ENCODE results near the gene COL12A1.

Gene COL12A1

GRCh38 chr6:75044846-75045245 is 161.0 kb downstream of the COL12A1 start:
- Histone ChIP-seq H4K91ac (ENCODE audit: low read length) (no peak overlapping the region), H3K9ac (ENCODE audit: low read length) (no peak overlapping the region)

GRCh38 chr6:75041381-75041780 is 164.5 kb downstream of the COL12A1 start:
- H2BK120ac ChIP-seq (ENCODE audit: low read depth, low read length) = no peak overlapping the region
- H3K23ac ChIP-seq (ENCODE audit: low read length in 2 of 2) = no peak overlapping the region
- no peak overlapping the region for H3K4me2 ChIP-seq (ENCODE audit: low read length, poor library complexity, severe bottlenecking)
- H3K79me1 ChIP-seq (replicated peaks; ENCODE audit: low read length, poor library complexity, severe bottlenecking) = no peaks in the 10 kb centered on the region
- H4K8ac ChIP-seq (ENCODE audit: low read length) = no peak overlapping the region
- 93% methylated on average over 1 of the region's 2 CpGs for WGBS
- H2BK15ac ChIP-seq (ENCODE audit: low read depth, poor library complexity, severe bottlenecking) = no peak overlapping the region
- no peak overlapping the region for H3K14ac ChIP-seq (ENCODE audit: low read length in 2 of 2)
- no peaks in the 10 kb centered on the region for H3K36me3 ChIP-seq (ENCODE audit: control insufficient read depth in 1 of 2, insufficient read depth in 2 of 2, low read depth in 1 of 2, low read length in 2 of 2)
- H3K4me1 ChIP-seq (ENCODE audit: control insufficient read depth, insufficient read depth, low read depth, low read length) = no peaks in the 10 kb centered on the region
- peaks cover 15% of the 10 kb centered on the region for H3K9me3 ChIP-seq (ENCODE audit: control insufficient read depth, low read length)
- no peak overlapping the region for H4K91ac ChIP-seq (ENCODE audit: low read length)
- H3K4ac ChIP-seq (ENCODE audit: low read depth in 1 of 2, low read length in 2 of 2) = no peak overlapping the region
- no peak overlapping the region for H3K27ac ChIP-seq (ENCODE audit: low read length, poor library complexity, severe bottlenecking)
- H3K9ac ChIP-seq (ENCODE audit: low read length) = no peak overlapping the region
- no peak overlapping the region for H2BK5ac ChIP-seq (ENCODE audit: low read depth, low read length, poor library complexity, severe bottlenecking)
- H2BK12ac ChIP-seq (ENCODE audit: low read length in 2 of 2) = no peak overlapping the region
- no peaks in the 10 kb centered on the region for H3K27me3 ChIP-seq (ENCODE audit: control insufficient read depth in 1 of 2, insufficient read depth in 1 of 2, low read length in 2 of 2)
- no peak overlapping the region for H3K4me3 ChIP-seq (ENCODE audit: insufficient read depth in 1 of 2, low read depth in 1 of 2, low read length in 2 of 2)
- H2AFZ ChIP-seq (ENCODE audit: low read depth, low read length) = no peak overlapping the region
- H2AK5ac ChIP-seq (ENCODE audit: low read length, severe bottlenecking) = no peak overlapping the region
- no peak overlapping the region for H3K18ac ChIP-seq (ENCODE audit: low read depth in 1 of 2, low read length in 2 of 2)
- no peak for DNase-seq

More at GRCh38 chr6:75044846-75045245, 161.0 kb downstream of the COL12A1 start:
- no peaks in the 10 kb centered on the region for H3K36me3 ChIP-seq (ENCODE audit: control insufficient read depth in 1 of 2, insufficient read depth in 2 of 2, low read depth in 1 of 2, low read length in 2 of 2)
- no peak overlapping the region for H2BK120ac ChIP-seq (ENCODE audit: low read depth, low read length)
- H3K79me1 ChIP-seq (replicated peaks; ENCODE audit: low read length, poor library complexity, severe bottlenecking) = no peaks in the 10 kb centered on the region
- no peaks in the 10 kb centered on the region for H3K27me3 ChIP-seq (ENCODE audit: control insufficient read depth in 1 of 2, insufficient read depth in 1 of 2, low read length in 2 of 2)
- no peak overlapping the region for H2BK12ac ChIP-seq (ENCODE audit: low read length in 2 of 2)
- no peaks in the 10 kb centered on the region for H3K4me1 ChIP-seq (ENCODE audit: control insufficient read depth, insufficient read depth, low read depth, low read length)
- H3K18ac ChIP-seq (ENCODE audit: low read depth in 1 of 2, low read length in 2 of 2) = no peak overlapping the region
- no peak overlapping the region for H3K23ac ChIP-seq (ENCODE audit: low read length in 2 of 2)
- H3K4me2 ChIP-seq (ENCODE audit: low read length, poor library complexity, severe bottlenecking) = no peak overlapping the region
- no peak overlapping the region for H4K8ac ChIP-seq (ENCODE audit: low read length)
- no peak overlapping the region for H2AK5ac ChIP-seq (ENCODE audit: low read length, severe bottlenecking)
- H3K4ac ChIP-seq (ENCODE audit: low read depth in 1 of 2, low read length in 2 of 2) = no peak overlapping the region
- H3K9me3 ChIP-seq (ENCODE audit: control insufficient read depth, low read length) = peaks cover 15% of the 10 kb centered on the region
- no peak for DNase-seq
- no peak overlapping the region for H2AFZ ChIP-seq (ENCODE audit: low read depth, low read length)
- no peak overlapping the region for H2BK15ac ChIP-seq (ENCODE audit: low read depth, poor library complexity, severe bottlenecking)
- no peak overlapping the region for H3K27ac ChIP-seq (ENCODE audit: low read length, poor library complexity, severe bottlenecking)
- no peak overlapping the region for H3K14ac ChIP-seq (ENCODE audit: low read length in 2 of 2)
- no peak overlapping the region for H2BK5ac ChIP-seq (ENCODE audit: low read depth, low read length, poor library complexity, severe bottlenecking)
- no peak overlapping the region for H3K4me3 ChIP-seq (ENCODE audit: insufficient read depth in 1 of 2, low read depth in 1 of 2, low read length in 2 of 2)

Measured in mesenchymal stem cell (in vitro differentiated cells and primary cell).